ENCODE data around the gene ABI3. TPM values are rescaled to one million over a fixed set of nuclear protein-coding genes. Genes with fewer than 3 reads are reported as not detected.

Gene ABI3
- total and polyA plus RNA-seq, 2 donors: 3.0 to 11.7 TPM

DNA sequence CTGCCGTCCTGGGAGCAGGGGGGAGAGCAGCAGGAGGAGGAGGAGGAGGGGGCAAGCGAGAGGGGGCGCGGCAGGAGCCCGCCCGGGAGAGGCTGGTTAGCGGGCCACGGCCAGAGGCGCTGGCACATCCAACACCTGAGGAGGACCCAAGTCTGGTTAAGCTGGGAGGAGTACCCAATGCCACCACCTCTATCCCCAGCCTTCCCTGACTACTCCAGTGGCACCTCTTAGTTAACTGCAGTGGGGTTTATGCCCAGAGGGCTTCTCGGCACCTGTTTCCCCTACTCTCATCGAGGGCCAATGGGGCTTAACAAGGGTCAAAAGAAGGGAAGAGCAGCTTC, 14.5 kb downstream of the ABI3 start:
- H3K4me3 ChIP-seq (ENCODE audit: low read depth, low read length): no peak overlapping the region
- H3K27ac ChIP-seq (ENCODE audit: low read depth): no peak overlapping the region
- no peak for DNase-seq (ENCODE audit: extremely low spot score)
- no peaks in the 10 kb centered on the region for H3K36me3 ChIP-seq (ENCODE audit: insufficient read depth)
- peaks cover 4% of the 10 kb centered on the region for H3K4me1 ChIP-seq (ENCODE audit: insufficient read depth)
- 19% methylated on average over 11 of the region's 11 CpGs for WGBS

DNA sequence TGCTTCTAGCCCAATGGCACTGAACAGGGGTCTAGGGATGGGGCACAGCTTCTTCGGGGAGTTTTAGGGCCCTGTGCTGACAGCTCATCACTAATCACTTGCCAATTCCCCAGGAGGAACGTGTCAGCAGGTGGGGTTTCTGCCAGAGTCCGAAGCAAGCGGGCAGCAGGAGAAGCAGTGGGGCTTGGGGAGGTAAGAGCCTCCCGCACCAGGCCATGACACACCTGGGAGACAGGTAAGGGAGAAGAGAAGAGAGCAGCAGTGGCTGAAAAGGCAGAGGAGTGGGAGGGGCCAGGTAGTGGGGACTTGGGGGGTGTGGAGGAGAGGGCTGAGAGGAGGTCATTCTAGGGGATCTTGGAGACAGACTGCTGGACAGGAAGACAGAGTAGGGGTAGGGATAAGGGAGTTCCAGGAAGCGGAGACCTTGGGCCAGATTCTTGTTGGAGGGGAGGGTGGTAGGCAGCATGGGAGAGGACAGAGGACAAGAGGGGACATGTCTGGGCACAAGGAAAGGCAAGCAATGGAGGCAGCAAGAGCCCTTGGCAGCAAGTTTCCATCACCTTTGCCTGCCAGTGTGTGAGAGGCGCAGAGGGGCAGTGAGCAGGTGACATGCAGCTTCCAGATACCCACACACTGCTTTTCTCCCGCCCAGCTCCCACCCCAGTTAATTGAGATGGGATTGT, 15.2 kb downstream of the ABI3 start:
- 73% methylated on average over 8 of the region's 8 CpGs for WGBS
- Histone ChIP-seq H3K4me3 (ENCODE audit: low read depth, low read length) (no peak overlapping the region), H3K36me3 (ENCODE audit: insufficient read depth) (no peaks in the 10 kb centered on the region), H3K27ac (ENCODE audit: low read depth) (no peak overlapping the region), H3K4me1 (ENCODE audit: insufficient read depth) (peaks cover 4% of the 10 kb centered on the region)
- no peak for DNase-seq (ENCODE audit: extremely low spot score)

DNA sequence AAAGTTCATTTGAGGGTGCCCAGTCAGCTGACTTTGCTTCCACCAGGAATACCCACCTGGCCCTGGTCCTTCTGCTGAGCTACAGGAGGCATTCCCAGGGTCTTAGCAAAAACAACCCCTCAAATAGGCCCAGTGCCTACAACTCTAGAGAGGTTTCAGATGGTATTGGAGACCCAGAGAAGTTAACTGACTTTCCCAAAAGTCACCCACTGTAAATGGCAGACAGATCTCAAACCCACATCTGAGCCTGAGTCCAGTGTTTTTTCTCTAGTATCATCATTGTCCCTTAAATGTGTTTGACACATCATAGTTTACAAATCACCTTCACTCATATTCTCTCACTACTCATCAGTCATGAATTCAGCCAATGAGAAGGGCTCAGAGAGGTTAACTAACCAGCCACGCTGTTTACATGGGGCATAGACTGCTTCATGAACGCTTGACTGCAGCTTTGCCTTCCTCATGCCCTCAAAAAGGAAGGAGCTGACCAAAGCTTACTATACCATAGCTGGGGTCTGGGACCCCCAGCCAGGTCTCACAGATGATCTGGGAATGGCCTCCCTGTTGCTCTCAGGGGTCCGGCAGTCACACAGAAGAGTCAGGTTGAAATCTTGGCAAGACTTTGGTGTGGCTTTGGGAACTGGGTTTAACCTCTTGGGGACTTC, 16.4 kb downstream of the ABI3 start:
- DNase-seq (ENCODE audit: extremely low spot score): no peak
- Histone ChIP-seq H3K4me3 (ENCODE audit: low read depth, low read length) (no peak overlapping the region), H3K36me3 (ENCODE audit: insufficient read depth) (no peaks in the 10 kb centered on the region), H3K27ac (ENCODE audit: low read depth) (no peak overlapping the region), H3K4me1 (ENCODE audit: insufficient read depth) (peaks cover 4% of the 10 kb centered on the region)
- WGBS: 75% methylated on average over 3 of the region's 3 CpGs

DNA sequence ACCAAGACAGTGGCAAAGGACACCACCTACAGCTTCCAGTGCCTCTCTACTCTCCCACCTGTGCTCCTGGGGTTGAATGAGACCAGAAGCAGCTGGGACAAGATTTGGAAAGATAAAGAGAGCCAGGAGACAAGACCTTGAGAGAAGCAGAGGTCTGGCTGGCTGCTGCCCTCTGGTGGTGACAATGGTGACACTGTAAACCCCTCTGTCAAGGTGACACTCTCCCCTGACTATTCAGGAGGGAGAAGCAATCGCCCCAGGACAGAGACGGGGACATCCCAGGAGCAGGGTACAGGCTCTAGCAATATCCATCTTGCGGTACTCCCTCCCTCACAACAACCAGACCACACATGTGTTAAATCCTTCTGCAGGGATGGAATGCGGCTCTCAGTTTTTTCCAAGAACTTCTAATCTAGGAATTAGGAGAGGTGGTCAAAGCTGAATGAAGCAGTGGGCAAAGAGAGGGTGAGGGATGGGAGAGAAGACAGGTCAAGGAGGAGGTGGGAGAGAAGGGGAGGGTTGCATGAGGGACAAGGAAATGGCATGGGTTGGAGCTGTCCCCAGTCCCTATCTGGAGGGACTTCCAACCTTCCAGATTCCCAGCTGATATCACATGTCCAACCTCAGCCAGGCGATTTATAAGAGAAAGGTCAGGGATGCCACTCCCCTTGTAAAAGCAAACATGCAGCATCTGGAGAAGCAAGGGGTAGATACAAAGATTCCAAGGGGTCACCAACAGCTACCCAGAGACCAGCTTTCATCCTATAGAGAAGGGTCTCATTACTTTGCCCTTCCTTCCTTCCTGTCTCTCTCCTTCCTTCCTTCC, 17.1 kb downstream of the ABI3 start:
- no peak overlapping the region for H3K4me3 ChIP-seq (ENCODE audit: low read depth, low read length)
- DNase-seq (ENCODE audit: extremely low spot score): no peak
- H3K27ac ChIP-seq (ENCODE audit: low read depth): no peak overlapping the region
- H3K36me3 ChIP-seq (ENCODE audit: insufficient read depth): no peaks in the 10 kb centered on the region
- H3K4me1 ChIP-seq (ENCODE audit: insufficient read depth): peaks cover 4% of the 10 kb centered on the region
- 17% methylated on average over 5 of the region's 5 CpGs for WGBS

DNA sequence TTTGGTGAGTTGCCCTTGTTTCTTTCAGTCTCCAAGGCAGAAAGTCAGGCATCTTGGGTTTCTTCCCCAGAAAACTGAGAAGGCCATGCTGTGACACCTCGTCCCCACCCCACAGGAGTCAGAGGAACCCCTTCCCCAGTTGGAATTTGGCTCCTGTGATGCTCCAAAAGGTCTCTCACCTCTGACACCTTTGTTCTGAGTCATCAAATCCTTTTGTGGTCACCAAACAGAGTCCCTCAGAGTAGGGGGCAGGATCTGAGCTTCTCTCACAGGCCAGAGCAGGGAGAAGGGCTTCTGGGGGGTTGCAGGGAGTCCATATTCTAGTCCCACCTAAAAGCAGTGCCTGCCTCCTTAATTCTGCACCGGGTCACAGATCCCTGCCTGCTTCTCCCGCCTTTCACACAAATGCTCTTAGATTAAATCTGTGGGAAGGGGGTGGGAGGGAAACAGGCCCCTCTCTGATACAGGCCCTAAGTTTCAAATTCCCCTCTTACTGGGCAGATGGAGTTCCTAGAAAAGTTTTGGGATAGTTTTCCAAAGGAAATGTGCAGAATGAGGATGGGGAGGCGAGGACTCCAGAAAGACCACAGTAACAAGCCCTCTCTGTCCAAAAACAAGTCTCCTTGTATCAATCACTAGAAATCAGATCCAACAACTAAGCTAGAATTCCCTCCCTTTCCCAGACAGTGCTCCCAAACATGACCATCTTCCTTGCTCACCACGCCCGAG, 18.7 kb downstream of the ABI3 start:
- H3K27ac ChIP-seq (ENCODE audit: low read depth): no peak overlapping the region
- H3K4me1 ChIP-seq (ENCODE audit: insufficient read depth): no peaks in the 10 kb centered on the region
- no peaks in the 10 kb centered on the region for H3K36me3 ChIP-seq (ENCODE audit: insufficient read depth)
- no peak overlapping the region for H3K4me3 ChIP-seq (ENCODE audit: low read depth, low read length)
- DNase-seq (ENCODE audit: extremely low spot score): no peak
- WGBS: 61% methylated on average over 6 of the region's 6 CpGs

- DNase-seq (ENCODE audit: extremely low spot score): no peak
- H3K4me3 ChIP-seq (ENCODE audit: low read depth, low read length): peak overlapping the region; percentile 50
- 8% methylated on average over 36 of the region's 36 CpGs for WGBS
- no peaks in the 10 kb centered on the region for H3K4me1 ChIP-seq (ENCODE audit: insufficient read depth)
- no peak overlapping the region for H3K27ac ChIP-seq (ENCODE audit: low read depth)
- no peaks in the 10 kb centered on the region for H3K36me3 ChIP-seq (ENCODE audit: insufficient read depth)
Observed at GRCh38 chr17:49229805-49230600, 19.5 kb downstream of the ABI3 start.

DNA sequence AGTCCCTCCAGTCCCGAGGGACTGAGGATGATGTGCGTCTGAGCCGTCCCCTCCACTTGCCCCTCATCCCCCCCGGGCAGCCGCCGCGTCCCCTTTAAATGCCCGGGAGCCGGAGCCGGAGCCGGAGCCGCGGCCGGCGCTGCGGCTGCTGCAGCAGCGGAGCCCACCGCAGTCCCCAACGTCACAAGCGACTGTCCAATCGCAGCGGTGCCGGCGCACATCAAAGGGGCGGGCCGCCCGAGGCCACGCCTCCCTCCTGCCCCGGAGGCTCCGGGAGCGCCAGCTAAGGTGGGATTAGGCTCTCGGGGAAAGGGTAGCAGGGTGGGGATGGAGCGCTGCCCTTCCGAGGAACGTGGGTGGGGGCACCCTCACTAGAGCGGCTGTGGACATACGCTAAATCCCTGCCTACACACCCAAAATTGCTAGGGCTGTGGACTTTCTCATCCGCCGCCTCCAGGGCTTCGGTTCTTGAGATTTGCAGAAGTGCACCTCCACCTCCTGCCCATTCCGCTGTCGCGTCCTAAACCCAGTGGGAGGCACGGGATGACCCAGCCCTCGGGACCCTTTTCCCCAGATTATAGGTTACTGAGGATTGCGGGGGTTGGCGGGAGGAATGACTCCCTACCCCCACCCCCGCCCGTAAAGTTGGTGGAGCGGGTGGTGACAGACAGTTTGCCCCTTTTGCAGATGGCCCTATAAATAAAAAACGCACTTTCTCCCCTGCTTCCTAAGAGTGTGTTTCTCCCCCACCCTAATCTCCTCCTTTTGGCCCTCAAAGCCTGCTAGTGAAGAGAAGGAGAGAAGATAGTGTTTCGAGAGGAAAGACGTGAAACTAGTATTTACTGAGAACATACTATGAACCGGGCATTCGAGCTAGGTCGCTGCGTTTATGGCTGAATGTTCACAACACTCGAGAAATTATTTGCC, 20.4 kb downstream of the ABI3 start, which contains the start of gene PHOSPHO1:
TSS of gene PHOSPHO1 (minus strand) at position 152 of the 927 bp plus-strand sequence. CDS start 4,096 bp downstream, outside the sequence.
- 3% methylated on average over 58 of the region's 58 CpGs for WGBS
- no peak for DNase-seq (ENCODE audit: extremely low spot score)
- Histone ChIP-seq H3K4me1 (ENCODE audit: insufficient read depth) (no peaks in the 10 kb centered on the region), H3K36me3 (ENCODE audit: insufficient read depth) (no peaks in the 10 kb centered on the region), H3K27ac (ENCODE audit: low read depth) (no peak within 1 kb of the TSS), H3K4me3 (ENCODE audit: low read depth, low read length) (peak within 1 kb of the TSS; percentile 50)

- no peak overlapping the region for H3K27ac ChIP-seq (ENCODE audit: low read depth)
- no peak for DNase-seq (ENCODE audit: extremely low spot score)
- 72% methylated on average over 7 of the region's 7 CpGs for WGBS
- no peaks in the 10 kb centered on the region for H3K4me1 ChIP-seq (ENCODE audit: insufficient read depth)
- H3K36me3 ChIP-seq (ENCODE audit: insufficient read depth): no peaks in the 10 kb centered on the region
- no peak overlapping the region for H3K4me3 ChIP-seq (ENCODE audit: low read depth, low read length)
Observed at GRCh38 chr17:49231563-49231894, 21.0 kb downstream of the ABI3 start.

- WGBS: 84% methylated on average over 5 of the region's 5 CpGs
- H3K36me3 ChIP-seq (ENCODE audit: insufficient read depth): no peaks in the 10 kb centered on the region
- H3K4me1 ChIP-seq (ENCODE audit: insufficient read depth): no peaks in the 10 kb centered on the region
- no peak overlapping the region for H3K4me3 ChIP-seq (ENCODE audit: low read depth, low read length)
- H3K27ac ChIP-seq (ENCODE audit: low read depth): no peak overlapping the region
- DNase-seq (ENCODE audit: extremely low spot score): no peak
Observed at GRCh38 chr17:49234509-49235080, 24.1 kb downstream of the ABI3 start.

DNA sequence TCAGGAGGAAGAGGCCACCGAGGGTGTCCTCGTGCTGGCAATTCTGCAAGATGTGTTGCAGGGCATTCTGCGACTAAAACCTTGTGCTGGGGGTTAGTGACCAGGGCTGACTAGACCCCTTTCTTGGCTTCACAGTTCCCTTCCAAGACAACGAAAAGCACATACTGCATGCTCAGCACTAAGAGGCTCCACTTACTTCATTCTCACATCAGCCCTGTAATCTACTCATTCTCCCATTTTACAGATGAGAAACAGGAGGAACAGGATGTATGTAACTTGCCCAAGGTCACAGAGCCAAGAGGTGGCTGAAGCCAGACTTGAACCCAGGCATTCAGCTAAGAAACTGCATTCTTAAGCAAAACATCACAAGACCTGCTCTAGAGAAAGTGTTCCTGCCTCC, 25.4 kb downstream of the ABI3 start:
- H3K4me3 ChIP-seq (ENCODE audit: low read depth, low read length): no peak overlapping the region
- no peaks in the 10 kb centered on the region for H3K36me3 ChIP-seq (ENCODE audit: insufficient read depth)
- WGBS: 75% methylated on average over 4 of the region's 4 CpGs
- no peak overlapping the region for H3K27ac ChIP-seq (ENCODE audit: low read depth)
- DNase-seq (ENCODE audit: extremely low spot score): no peak
- H3K4me1 ChIP-seq (ENCODE audit: insufficient read depth): no peaks in the 10 kb centered on the region

- no peak overlapping the region for H3K27ac ChIP-seq (ENCODE audit: low read depth)
- no peak overlapping the region for H3K4me3 ChIP-seq (ENCODE audit: low read depth, low read length)
- 93% methylated on average over 1 of the region's 1 CpG for WGBS
Observed at GRCh38 chr17:49239963-49240362, 29.5 kb downstream of the ABI3 start.

GRCh38 chr17:49240619-49241018, 30.1 kb downstream of the ABI3 start:
- H3K4me1 ChIP-seq (ENCODE audit: insufficient read depth): no peaks in the 10 kb centered on the region
- DNase-seq (ENCODE audit: extremely low spot score): no peak
- WGBS: 82% methylated on average over 1 of the region's 1 CpG
- H3K27ac ChIP-seq (ENCODE audit: low read depth): no peak overlapping the region
- no peak overlapping the region for H3K4me3 ChIP-seq (ENCODE audit: low read depth, low read length)
- H3K36me3 ChIP-seq (ENCODE audit: insufficient read depth): no peaks in the 10 kb centered on the region

More at GRCh38 chr17:49239963-49240362, 29.5 kb downstream of the ABI3 start:
- no peak for DNase-seq (ENCODE audit: extremely low spot score)
- Histone ChIP-seq H3K4me1 (ENCODE audit: insufficient read depth) (no peaks in the 10 kb centered on the region), H3K36me3 (ENCODE audit: insufficient read depth) (no peaks in the 10 kb centered on the region)
